Endothelial cell of hepatic sinusoid (primary cell): ENCODE results near the gene FAM47E.
"Not testable (repeated sequence)": the region's sequence is repeated elsewhere in the genome, so short reads cannot be mapped to it uniquely, and the experiment has no call there.

Source experiments
- in situ Hi-C: cut with HindIII; loops from 2 replicates; pipeline ENCODE4 v1.10.0; 2017; ENCODE audit warnings: low sequenced_read_pairs

The FAM47E gene

GRCh38 chr4:76224171-76224570, 27.4 kb upstream of the FAM47E start:
- in situ Hi-C loops = no loop called here

- in situ Hi-C loops = no loop called here
Measured at GRCh38 chr4:76226418-76226817, 25.1 kb upstream of the FAM47E start.

- in situ Hi-C loops = no loop called here
Measured at GRCh38 chr4:76232681-76233080, 18.8 kb upstream of the FAM47E start.

GRCh38 chr4:76233083-76233482, 18.4 kb upstream of the FAM47E start:
- in situ Hi-C loops = no loop called here

GRCh38 chr4:76233529-76233928, 18.0 kb upstream of the FAM47E start:
- in situ Hi-C loops = no loop called here

- in situ Hi-C loops = no loop called here
Measured at GRCh38 chr4:76233967-76234678, 17.4 kb upstream of the FAM47E start.

- in situ Hi-C loops = no loop called here
Measured at GRCh38 chr4:76234679-76235044, 16.9 kb upstream of the FAM47E start.

GRCh38 chr4:76235407-76235806, 16.1 kb upstream of the FAM47E start:
- in situ Hi-C loops = no loop called here

GRCh38 chr4:76235915-76236314, 15.6 kb upstream of the FAM47E start:
- in situ Hi-C loops = no loop called here

GRCh38 chr4:76238236-76238635, 13.3 kb upstream of the FAM47E start:
- in situ Hi-C loops = no loop called here

- in situ Hi-C loops = no loop called here
Measured at GRCh38 chr4:76238701-76239100, 12.8 kb upstream of the FAM47E start.

- in situ Hi-C loops = no loop called here
Measured at GRCh38 chr4:76240236-76240635, 11.3 kb upstream of the FAM47E start.

GRCh38 chr4:76243877-76244276, 7.6 kb upstream of the FAM47E start:
- in situ Hi-C loops = not testable (repeated sequence)

GRCh38 chr4:76246025-76246424, 5.5 kb upstream of the FAM47E start:
- in situ Hi-C loops = no loop called here

- in situ Hi-C loops = no loop called here
Measured at GRCh38 chr4:76246852-76247251, 4.7 kb upstream of the FAM47E start.

- in situ Hi-C loops = no loop called here
Measured at GRCh38 chr4:76250962-76251361, 559 bp upstream of the FAM47E start.

GRCh38 chr4:76252271-76252653, 741 bp downstream of the FAM47E start:
- in situ Hi-C loops = no loop called here

GRCh38 chr4:76253511-76253910, 2.0 kb downstream of the FAM47E start:
- in situ Hi-C loops = no loop called here

GRCh38 chr4:76256032-76256431, 4.5 kb downstream of the FAM47E start:
- in situ Hi-C loops = no loop called here

GRCh38 chr4:76256968-76257367, 5.4 kb downstream of the FAM47E start:
- in situ Hi-C loops = no loop called here

GRCh38 chr4:76257824-76258223, 6.3 kb downstream of the FAM47E start:
- in situ Hi-C loops = no loop called here

GRCh38 chr4:76260571-76260970, 9.1 kb downstream of the FAM47E start:
- in situ Hi-C loops = no loop called here

GRCh38 chr4:76265631-76266218, 14.2 kb downstream of the FAM47E start:
- in situ Hi-C loops = no loop called here
